Fibroblast of lung (primary cell): ENCODE results near the gene CHTF18.

Source experiments
- EZH2 ChIP-seq: IDR thresholded peaks from 2 replicates; pipeline ENCODE4 v1.5.1; 2012; ENCODE audit warnings: low read length, control low read depth, mild to moderate bottlenecking; ENCODE audit errors: missing control alignments
- TF ChIP-seq, protein P1 (sequence below), 2 donors: IDR thresholded peaks in 1 of 2; conservative IDR thresholded peaks in 1 of 2; 1 replicate in 1 of 2; 2 replicates in 1 of 2; pipeline ENCODE4 v1.5.1; 2011 to 2012; ENCODE audit warnings: low read length in 2 of 2, control low read depth in 1 of 2, inconsistent platforms in 1 of 2, low read depth in 1 of 2, mild to moderate bottlenecking in 1 of 2

DNA sequence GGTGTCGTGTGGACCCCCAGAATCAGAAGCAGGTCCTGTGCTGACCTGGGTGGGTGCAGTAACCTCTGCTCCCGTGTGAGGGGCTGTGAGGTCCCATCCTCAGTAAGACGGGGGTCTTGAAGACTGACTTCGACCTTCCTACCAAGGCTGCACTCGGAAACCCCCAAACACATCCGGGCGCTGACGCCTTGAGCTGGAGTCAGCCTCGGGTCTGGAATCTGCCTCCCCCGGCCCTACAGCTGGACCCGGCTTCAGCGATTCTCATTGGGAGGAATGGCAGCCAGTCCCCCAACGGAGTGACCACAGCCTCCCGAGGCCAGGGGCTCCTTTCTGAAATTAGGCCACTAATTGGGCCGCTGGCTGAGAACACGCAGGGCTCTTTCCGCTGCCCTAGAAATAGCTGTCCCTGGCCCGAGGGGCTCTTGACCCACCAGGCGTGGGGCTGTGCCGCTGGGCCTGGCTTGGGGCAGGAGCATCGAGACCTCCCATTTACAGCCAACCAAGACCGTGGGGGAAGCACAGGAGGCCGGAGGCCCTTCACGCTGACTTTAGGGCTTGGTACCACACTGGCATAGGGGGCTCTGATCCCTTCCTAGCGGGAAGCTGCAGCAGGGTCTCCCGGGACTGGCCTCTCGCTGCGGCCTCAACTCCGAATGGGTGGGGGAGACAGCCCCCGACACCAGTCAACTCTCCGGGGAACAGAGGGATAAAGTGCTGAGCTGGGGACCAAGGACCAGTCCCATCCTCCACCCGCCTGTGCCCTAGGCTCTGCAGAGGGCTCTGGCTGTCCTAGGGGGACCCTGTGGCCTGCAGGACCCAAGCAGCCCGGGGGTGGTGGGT, 14.7 kb downstream of the CHTF18 start:
- TF ChIP-seq, protein P1, sequence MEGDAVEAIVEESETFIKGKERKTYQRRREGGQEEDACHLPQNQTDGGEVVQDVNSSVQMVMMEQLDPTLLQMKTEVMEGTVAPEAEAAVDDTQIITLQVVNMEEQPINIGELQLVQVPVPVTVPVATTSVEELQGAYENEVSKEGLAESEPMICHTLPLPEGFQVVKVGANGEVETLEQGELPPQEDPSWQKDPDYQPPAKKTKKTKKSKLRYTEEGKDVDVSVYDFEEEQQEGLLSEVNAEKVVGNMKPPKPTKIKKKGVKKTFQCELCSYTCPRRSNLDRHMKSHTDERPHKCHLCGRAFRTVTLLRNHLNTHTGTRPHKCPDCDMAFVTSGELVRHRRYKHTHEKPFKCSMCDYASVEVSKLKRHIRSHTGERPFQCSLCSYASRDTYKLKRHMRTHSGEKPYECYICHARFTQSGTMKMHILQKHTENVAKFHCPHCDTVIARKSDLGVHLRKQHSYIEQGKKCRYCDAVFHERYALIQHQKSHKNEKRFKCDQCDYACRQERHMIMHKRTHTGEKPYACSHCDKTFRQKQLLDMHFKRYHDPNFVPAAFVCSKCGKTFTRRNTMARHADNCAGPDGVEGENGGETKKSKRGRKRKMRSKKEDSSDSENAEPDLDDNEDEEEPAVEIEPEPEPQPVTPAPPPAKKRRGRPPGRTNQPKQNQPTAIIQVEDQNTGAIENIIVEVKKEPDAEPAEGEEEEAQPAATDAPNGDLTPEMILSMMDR (conservative IDR thresholded peaks at IDR 0.05 in 1 of 2, IDR thresholded peaks at IDR 0.05 in 1 of 2; ENCODE audit: low read depth in 1 of 2, low read length in 2 of 2), result no peak
- TF ChIP-seq EZH2, result no peak
